GM13976 (cell line): ENCODE measurements around the gene TSPAN31.

Experiments used
- DNase-seq: peaks from one replicate; pipeline ENCODE4 v3.0.0; 2012; ENCODE audit warnings: low spot score
- in situ Hi-C: fragments of 300-500 bp; cut with MboI; formaldehyde crosslinking; loops from one replicate; pipeline ENCODE4 v1.12.0; 2022; ENCODE audit warnings: low sequenced_read_pairs, mixed read lengths, inconsistent platforms; ENCODE audit not compliant: unreplicated experiment
- TF ChIP-seq, protein P1 (sequence below): IDR thresholded peaks from 2 replicates; pipeline ENCODE4 v1.5.1; 2012; ENCODE audit warnings: borderline replicate concordance, mild to moderate bottlenecking; ENCODE audit not compliant: insufficient read depth; ENCODE audit errors: extremely low read depth, missing control alignments, control extremely low read depth

TSPAN31 gene

GRCh38 chr12:57795354-57795753 lies 50.5 kb downstream of the TSPAN31 start:
- DNase-seq = no peak
- TF ChIP-seq, protein P1, sequence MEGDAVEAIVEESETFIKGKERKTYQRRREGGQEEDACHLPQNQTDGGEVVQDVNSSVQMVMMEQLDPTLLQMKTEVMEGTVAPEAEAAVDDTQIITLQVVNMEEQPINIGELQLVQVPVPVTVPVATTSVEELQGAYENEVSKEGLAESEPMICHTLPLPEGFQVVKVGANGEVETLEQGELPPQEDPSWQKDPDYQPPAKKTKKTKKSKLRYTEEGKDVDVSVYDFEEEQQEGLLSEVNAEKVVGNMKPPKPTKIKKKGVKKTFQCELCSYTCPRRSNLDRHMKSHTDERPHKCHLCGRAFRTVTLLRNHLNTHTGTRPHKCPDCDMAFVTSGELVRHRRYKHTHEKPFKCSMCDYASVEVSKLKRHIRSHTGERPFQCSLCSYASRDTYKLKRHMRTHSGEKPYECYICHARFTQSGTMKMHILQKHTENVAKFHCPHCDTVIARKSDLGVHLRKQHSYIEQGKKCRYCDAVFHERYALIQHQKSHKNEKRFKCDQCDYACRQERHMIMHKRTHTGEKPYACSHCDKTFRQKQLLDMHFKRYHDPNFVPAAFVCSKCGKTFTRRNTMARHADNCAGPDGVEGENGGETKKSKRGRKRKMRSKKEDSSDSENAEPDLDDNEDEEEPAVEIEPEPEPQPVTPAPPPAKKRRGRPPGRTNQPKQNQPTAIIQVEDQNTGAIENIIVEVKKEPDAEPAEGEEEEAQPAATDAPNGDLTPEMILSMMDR = no peak
- in situ Hi-C loops = no loop called here

DNA sequence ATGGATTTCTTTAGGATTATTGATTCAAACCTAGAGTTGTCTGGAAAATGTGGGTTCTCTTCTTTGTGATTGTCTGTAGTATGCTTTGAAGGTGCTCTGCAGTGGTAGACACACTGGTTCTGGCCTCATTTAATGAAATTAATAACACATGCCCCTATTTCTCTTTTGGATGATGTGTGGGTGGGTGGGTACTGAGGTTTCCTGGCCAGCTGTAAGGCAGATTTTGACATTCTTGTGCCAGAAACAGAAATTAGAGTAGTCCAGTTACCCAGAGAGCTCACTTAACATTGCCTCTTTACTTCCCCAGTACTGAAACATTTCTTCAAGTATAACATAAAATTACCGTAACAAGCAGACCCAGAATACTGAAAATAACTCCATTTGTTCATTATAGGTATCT lies 52.2 kb downstream of the TSPAN31 start:
- TF ChIP-seq, protein P1 = no peak
- in situ Hi-C loops = no loop called here
- no peak for DNase-seq

DNA sequence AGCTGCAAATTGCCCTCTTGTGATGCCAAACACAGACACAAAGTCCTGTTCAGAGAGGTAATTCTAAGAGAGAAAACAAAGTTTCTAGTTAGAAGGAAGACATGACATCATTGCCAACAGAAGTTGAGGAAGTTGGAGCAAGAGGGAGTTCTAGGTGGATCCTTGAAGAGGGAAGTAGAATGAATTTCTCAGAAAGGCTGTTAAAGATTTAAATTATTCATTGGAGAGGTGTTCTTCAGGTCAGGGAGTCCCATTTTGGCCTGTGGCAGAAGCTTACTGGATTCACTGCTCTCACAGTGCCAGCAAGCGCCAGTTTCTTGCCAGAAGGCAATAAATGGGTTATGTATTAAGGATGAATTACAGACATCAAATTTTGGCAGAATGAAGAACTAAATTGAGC lies 53.1 kb downstream of the TSPAN31 start:
- DNase-seq = no peak
- TF ChIP-seq, protein P1 = no peak
- in situ Hi-C loops = no loop called here
